Gastrocnemius medialis (tissue), 4 donors: ENCODE results near the gene HUNK.

Experiments
- POLR2A ChIP-seq, 2 donors: fragments of 450-650 bp; IDR thresholded peaks; one replicate each; pipeline ENCODE4 v1.6.1; 2017; ENCODE audit warnings: antibody characterized with exemption in 2 of 2, mild to moderate bottlenecking in 2 of 2, moderate library complexity in 2 of 2
- TF ChIP-seq, protein P1 (sequence below), 5 experiments: fragments of 450-650 bp in 3 of 5; fragments of 200-600 bp in 2 of 5; sonication (generic) in 2 of 5; IDR thresholded peaks in 4 of 5; conservative IDR thresholded peaks in 1 of 5; 1 replicate in 4 of 5; 2 replicates in 1 of 5; pipeline ENCODE4 v1.5.1; 2016 to 2019; ENCODE audit warnings: antibody characterized with exemption in 5 of 5, mild to moderate bottlenecking in 3 of 5, moderate library complexity in 3 of 5

DNA sequence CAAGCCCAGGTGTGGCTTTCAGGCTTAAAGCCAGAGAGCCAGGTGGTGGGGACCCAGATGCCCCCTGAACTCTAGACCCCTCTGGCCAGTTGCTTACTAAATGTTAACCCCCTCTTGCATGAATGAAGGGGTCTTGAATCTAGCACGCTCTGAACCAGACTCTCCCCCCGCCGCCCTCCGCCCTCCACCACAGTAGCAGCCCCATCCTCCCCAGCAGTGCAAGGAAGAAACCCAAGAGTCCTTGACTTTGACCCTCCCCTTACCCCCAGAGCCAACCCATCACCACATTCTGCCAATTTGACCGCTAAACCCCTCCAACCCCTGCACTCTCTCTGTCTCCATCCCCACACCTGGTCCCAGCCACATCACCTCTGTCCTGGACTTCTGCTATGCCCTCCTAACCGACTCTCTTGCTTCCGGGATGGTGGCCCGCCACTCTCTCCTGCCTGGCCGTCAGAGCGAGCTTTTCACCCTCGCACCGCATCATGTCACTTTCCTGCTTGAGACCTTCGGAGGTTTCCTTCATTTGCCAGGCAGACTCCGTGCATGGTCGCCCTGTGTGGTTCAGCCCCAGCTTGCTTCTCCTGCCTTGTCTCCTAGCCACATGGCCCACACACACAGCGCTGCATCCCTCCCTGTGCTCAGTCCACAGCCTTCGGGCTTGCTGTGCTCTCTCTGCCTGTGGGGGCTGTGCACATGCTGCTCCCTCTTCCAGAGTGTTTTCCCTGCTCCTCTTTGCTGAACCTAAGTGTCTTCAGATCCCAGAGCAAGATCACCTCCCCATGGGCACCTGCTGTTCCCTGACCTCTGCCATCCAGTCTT lies 113.4 kb downstream of the HUNK start:
- no peak for TF ChIP-seq POLR2A (IDR thresholded peaks at IDR 0.05)
- TF ChIP-seq, protein P1, sequence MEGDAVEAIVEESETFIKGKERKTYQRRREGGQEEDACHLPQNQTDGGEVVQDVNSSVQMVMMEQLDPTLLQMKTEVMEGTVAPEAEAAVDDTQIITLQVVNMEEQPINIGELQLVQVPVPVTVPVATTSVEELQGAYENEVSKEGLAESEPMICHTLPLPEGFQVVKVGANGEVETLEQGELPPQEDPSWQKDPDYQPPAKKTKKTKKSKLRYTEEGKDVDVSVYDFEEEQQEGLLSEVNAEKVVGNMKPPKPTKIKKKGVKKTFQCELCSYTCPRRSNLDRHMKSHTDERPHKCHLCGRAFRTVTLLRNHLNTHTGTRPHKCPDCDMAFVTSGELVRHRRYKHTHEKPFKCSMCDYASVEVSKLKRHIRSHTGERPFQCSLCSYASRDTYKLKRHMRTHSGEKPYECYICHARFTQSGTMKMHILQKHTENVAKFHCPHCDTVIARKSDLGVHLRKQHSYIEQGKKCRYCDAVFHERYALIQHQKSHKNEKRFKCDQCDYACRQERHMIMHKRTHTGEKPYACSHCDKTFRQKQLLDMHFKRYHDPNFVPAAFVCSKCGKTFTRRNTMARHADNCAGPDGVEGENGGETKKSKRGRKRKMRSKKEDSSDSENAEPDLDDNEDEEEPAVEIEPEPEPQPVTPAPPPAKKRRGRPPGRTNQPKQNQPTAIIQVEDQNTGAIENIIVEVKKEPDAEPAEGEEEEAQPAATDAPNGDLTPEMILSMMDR (IDR thresholded peaks at IDR 0.05 in 4 of 5, conservative IDR thresholded peaks at IDR 0.05 in 1 of 5), result no peak
